Activated T-cell treated with anti-CD3 and anti-CD28 coated beads for 4 hours (primary cell): ENCODE measurements around the gene NCAM1.

ENCODE experiments used
- DNase-seq: peaks from one replicate; pipeline ENCODE4 v3.0.0-alpha.2; 2020

NCAM1 gene

GRCh38 chr11:113176599-113177360, 215.6 kb downstream of the NCAM1 start:
- no peak for DNase-seq

- no peak for DNase-seq
Observed at GRCh38 chr11:113177671-113178070, 216.5 kb downstream of the NCAM1 start.

GRCh38 chr11:113178381-113179070, 217.3 kb downstream of the NCAM1 start:
- no peak for DNase-seq

- no peak for DNase-seq
Observed at GRCh38 chr11:113179181-113179704, 218.0 kb downstream of the NCAM1 start.

- DNase-seq = no peak
Observed at GRCh38 chr11:113181094-113181493, 219.9 kb downstream of the NCAM1 start.

- no peak for DNase-seq
Observed at GRCh38 chr11:113182288-113182687, 221.1 kb downstream of the NCAM1 start.

GRCh38 chr11:113184498-113184897, 223.3 kb downstream of the NCAM1 start:
- DNase-seq = no peak

- no peak for DNase-seq
Observed at GRCh38 chr11:113188371-113188834, 227.2 kb downstream of the NCAM1 start.

- DNase-seq = no peak
Observed at GRCh38 chr11:113189909-113190667, 228.9 kb downstream of the NCAM1 start.

GRCh38 chr11:113192121-113192925, 231.1 kb downstream of the NCAM1 start:
- no peak for DNase-seq

- no peak for DNase-seq
Observed at GRCh38 chr11:113193016-113193415, 231.8 kb downstream of the NCAM1 start.

GRCh38 chr11:113193946-113194345, 232.7 kb downstream of the NCAM1 start:
- DNase-seq = no peak

- DNase-seq = no peak
Observed at GRCh38 chr11:113195728-113196127, 234.5 kb downstream of the NCAM1 start.

GRCh38 chr11:113197446-113197845, 236.2 kb downstream of the NCAM1 start:
- DNase-seq = no peak

- DNase-seq = no peak
Observed at GRCh38 chr11:113198972-113199661, 237.9 kb downstream of the NCAM1 start.

- no peak for DNase-seq
Observed at GRCh38 chr11:113199866-113200265, 238.6 kb downstream of the NCAM1 start.

- DNase-seq = no peak
Observed at GRCh38 chr11:113201054-113201818, 240.0 kb downstream of the NCAM1 start.

- DNase-seq = no peak
Observed at GRCh38 chr11:113202431-113202830, 241.2 kb downstream of the NCAM1 start.

- DNase-seq = no peak
Observed at GRCh38 chr11:113203141-113203753, 242.0 kb downstream of the NCAM1 start.

GRCh38 chr11:113204280-113204679, 243.1 kb downstream of the NCAM1 start:
- no peak for DNase-seq

GRCh38 chr11:113213549-113213948, 252.3 kb downstream of the NCAM1 start:
- no peak for DNase-seq
